Measurements from ENCODE around the gene OR4Q2.
"Not testable (repeated sequence)": the region's sequence is repeated elsewhere in the genome, so short reads cannot be mapped to it uniquely, and the experiment has no call there.

Gene OR4Q2

DNA sequence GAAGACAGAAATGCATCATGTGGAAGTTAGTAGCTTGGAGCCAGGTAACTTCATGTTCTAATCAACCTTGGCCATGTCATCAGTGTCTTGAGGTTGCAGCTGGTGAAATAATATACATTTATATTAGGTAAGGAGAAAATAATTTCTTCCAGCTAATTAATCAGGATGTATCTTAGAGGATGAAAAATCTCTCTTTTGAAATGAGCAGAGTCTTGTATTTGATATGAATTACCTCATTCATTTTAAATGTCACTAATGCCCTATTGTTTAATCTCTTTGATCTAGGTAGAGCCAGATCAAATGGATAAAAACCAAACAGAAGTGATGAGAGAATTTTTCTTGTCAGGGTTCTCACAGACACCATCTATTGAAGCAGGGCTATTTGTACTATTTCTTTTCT lies at the start of gene OR4Q2:
Gene OR4Q2, plus strand, starts transcription at position 301 of the 400 bp plus-strand sequence.
- DNase-seq (ENCODE audit: low read depth in 1 of 2, low spot score in 1 of 2), result no peak

DNA sequence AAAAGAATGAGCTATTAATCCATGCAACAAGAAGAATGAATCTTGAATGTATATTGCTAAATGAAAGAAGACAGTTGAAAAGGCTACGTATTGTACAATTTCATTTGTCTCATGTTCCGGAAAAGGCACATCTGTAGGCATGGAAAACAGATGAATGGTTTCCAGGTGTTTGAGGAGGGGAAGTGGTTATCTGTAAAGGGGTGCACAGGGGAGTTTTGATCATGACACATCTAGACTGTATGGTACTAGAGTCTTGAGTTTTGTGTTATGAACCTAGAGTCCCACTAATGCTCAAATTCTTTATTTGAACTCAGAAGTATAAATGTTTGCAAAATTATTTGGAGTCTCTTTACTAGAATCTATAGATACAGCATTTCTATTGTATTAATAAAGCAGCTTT lies 32.2 kb upstream of the OR4Q2 start:
- DNase-seq (ENCODE audit: low read depth in 1 of 2, low spot score in 1 of 2), result not testable (repeated sequence)

DNA sequence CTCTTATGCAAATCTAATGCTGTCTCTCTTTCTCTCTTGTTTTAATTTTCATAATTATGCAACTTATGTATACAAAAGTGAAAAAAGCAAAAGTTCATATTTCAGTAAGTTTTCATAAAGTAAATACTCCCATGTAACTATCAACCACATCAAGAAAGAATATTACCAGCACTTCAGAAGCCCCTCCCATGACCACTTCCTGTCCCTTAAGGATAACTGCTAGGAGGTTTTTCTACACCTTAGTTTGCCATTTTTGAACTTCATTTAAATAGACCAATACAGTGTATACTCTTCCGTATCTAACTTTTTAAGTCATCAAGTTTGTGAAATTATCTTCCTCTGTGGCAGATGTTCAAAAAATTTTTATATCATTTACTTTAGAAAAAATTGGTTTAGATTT lies 27.1 kb upstream of the OR4Q2 start:
- DNase-seq (ENCODE audit: low read depth in 1 of 2, low spot score in 1 of 2), result no peak

DNA sequence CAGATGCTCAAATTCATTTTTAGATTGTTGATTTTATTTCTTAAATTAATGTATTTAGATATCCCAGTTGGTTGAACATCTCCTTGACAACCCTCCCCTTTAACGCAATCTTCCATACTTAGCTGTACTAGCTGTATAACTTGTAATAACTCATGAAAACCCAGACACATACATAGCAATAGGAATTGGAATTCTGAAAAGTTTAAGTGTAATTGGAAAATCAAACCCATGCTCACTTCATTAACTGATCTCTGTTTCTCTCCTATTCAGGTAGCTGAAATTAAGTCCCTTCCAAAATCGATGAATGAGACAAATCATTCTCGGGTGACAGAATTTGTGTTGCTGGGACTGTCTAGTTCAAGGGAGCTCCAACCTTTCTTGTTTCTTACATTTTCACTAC lies 26.7 kb upstream of the OR4Q2 start, which contains the start of gene OR4K15:
Gene OR4K15, plus strand, starts transcription at position 301 of the 400 bp plus-strand sequence. Its CDS starts 0 bp downstream, at position 301.
- DNase-seq (ENCODE audit: low read depth in 1 of 2, low spot score in 1 of 2), result no peak

DNA sequence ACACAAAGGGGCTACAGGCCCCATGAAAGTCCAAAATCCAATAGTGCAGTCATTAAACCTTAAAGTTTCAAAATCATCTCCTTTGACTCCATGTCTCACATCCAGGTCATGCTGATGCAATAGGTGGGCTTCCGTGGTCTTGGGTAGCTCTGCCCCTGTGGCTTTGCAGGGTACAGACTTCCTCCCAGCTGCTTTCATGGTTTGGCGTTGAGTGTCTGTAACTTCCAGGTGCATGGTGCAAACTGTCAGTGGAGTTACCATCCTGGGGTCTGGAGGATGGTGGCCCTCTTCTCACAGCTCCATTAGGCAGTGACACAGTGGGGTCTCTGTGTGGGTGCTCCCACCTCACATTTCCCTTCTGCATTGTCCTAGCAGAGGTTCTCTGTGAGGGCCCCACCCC lies 8.5 kb upstream of the OR4Q2 start:
- no peak for DNase-seq (ENCODE audit: low read depth in 1 of 2, low spot score in 1 of 2)

DNA sequence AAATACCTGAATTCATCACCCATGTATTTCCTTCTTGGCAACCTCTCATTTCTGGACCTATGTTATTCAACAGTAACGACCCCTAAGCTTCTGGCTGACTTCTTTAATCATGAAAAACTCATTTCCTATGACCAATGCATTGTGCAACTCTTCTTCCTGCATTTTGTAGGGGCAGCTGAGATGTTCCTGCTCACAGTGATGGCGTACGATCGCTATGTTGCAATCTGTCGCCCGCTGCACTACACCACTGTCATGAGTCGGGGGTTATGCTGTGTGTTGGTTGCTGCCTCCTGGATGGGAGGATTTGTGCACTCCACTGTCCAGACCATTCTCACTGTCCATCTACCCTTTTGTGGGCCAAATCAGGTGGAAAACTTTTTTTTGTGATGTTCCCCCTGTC lies 356 bp downstream of the OR4Q2 start:
- DNase-seq (ENCODE audit: low read depth in 1 of 2, low spot score in 1 of 2), result no peak

DNA sequence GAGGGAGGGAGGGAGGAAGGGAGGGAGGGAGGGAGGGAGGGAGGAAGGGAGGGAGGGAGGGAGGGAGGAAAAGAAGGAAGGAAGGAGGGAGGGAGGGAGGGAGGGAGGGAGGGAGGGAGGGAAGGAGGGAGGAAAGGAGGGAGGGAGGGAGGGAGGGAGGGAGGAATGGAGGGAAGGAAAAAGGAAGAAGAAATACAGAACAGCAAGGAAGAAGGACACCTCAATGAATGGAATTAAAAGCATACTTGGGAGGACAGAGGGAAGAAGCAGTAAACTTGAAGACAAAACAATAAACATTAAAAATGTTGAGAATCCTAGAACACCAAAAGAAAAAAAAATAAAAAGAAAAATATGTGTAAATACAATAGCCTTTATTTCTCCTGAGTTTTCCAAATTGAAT lies 6.2 kb downstream of the OR4Q2 start:
- DNase-seq (ENCODE audit: low read depth in 1 of 2, low spot score in 1 of 2), result no peak

DNA sequence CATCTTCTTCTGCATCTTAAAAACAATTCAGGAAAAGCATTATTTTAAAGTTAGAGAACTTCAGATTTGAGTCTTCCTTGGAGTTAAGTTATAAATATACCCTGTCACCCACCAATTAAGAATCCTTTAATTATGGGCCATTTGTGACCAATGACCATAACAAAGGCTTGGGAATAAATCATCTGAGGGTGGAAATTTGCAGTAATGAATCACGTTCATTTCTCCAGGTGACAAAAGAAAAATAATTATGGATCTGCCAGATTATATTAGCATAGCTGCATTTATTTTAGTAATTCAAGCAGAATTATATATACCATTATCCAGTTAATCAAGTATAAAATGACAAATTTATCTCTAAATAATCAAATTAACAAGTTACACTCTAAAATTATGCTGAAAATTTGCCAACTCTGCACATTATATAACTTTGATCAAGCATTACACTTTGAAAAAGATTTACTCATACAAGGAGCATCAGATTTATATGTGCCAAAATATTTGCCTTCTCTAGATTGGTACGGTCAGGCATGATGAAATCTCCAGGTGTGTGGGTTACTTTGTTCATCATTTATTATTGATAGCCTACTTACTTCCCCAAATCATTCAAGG lies 17.4 kb downstream of the OR4Q2 start, which contains the start of gene OR4K14:
Gene OR4K14, minus strand, starts transcription at position 51 of the 609 bp plus-strand sequence. CDS start 4,114 bp downstream, outside the sequence.
- no peak for DNase-seq (ENCODE audit: low read depth in 1 of 2, low spot score in 1 of 2)

DNA sequence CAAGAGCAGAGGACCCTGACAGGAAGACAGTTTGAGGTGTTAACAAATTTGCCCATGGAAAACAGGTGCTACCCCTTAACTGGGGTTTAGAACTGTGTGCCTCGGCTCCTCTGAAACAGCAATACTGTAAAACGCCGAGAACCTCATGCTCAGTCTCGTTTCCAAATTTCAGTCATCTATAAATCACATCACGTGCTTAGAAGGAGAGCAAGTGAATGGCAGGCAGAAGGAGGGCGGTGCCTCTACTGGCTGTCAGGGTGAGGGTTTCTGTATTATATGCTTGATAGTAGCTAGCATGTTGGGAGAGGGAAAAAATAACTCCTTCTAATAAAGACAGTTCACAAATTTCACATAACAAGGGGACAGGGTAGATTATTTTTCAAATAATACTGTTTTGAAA lies 29.1 kb downstream of the OR4Q2 start:
- DNase-seq (ENCODE audit: low read depth in 1 of 2, low spot score in 1 of 2), result no peak

DNA sequence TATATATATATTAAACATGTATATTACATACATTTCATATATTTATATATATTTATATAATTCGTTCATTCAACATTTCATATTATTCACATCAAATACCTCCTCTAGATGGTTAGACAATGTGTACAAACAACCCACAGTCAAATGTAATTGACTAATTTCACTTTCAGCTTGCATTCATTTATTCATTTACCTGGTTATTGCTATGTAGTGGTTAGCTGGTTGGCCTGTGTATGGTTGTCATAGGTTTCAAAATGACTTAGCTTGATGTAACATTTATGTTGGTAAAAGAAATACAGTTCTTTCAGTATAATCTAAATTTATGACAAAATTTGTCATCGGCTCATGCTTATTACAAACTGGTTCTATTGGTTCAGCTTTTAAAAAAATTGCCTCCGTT lies 33.5 kb downstream of the OR4Q2 start:
- no peak for DNase-seq (ENCODE audit: low read depth in 1 of 2, low spot score in 1 of 2)

DNA sequence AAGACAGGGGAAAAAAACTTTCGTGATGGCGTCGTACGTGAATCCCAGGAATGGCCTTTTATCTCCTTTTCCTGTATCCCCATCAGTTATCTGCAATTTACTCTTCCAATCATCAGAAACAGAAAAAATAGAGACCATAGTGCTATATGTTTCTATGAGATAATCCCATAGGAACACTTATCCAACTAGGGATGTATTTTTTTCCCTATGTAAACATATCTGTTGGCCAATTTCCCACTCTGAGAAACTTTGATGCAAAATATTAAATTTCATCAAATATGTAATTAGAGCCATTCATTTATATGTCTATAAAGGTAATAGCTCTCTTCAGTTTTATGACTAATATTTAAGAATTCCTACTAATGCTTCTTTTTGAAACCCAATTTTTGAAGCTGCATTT lies 34.0 kb downstream of the OR4Q2 start, which contains the start of gene OR4K13:
Gene OR4K13, minus strand, starts transcription at position 101 of the 400 bp plus-strand sequence. CDS start 1,280 bp downstream, outside the sequence.
- DNase-seq (ENCODE audit: low read depth in 1 of 2, low spot score in 1 of 2), result no peak

DNA sequence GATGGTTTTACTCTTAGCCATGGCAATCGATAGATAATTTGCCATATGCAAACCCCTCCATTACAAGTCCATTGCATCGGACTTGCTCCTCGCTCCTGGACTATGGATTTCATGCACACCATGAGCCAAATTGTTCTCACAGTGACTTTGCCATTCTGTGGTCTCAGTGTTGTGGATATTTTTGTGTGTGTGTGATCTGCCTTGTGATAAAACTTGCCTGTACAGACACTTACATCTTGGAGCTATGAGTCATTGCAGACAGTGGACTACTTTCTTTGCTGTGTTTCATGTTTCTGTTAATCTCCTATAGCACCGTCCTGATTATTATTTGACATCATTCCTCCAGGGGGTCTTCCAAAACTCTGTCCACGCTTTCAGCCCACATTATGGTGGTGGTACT lies 42.3 kb downstream of the OR4Q2 start:
- no peak for DNase-seq (ENCODE audit: low read depth in 1 of 2, low spot score in 1 of 2)

DNA sequence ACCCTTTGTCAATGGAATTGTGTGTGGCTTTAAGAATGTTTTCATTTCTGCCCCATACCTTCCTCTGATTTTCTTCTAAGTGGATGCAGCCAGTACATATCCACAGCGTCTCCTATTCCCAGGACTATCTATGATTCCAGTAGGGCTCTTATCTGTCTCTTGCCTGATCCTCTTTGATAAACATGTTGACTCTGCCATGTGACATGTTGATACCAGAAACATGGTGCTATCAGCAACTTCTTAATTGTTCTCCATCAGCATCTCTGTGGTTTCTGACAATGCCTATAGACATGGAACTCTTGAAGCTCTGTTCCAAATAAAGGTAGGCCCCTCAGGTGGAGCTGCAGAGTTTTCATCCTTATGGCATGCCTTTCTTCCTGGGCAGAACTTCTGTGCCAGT lies 46.2 kb downstream of the OR4Q2 start:
- DNase-seq (ENCODE audit: low read depth in 1 of 2, low spot score in 1 of 2), result no peak
